GM12878 (cell line): Measurements from ENCODE around the gene HIF3A. TPM values are rescaled to one million over a fixed set of nuclear protein-coding genes. Genes with fewer than 3 reads are reported as not detected.
"Not testable (repeated sequence)": the region's sequence is repeated elsewhere in the genome, so short reads cannot be mapped to it uniquely, and the experiment has no call there.

ENCODE experiments used
- ATAC-seq: fragments of 200-7000 bp; cut with Tn5 transposase; 3 replicates; pipeline ENCODE4 v1.9.1; 2020; ENCODE audit warnings: mild to moderate bottlenecking, moderate library complexity
- BruUV-seq: library from RNA; stranded (reverse); fragments of 400-500 nt; replicated peaks from 2 replicates; lab custom pipeline; 2021; lab: Mats Ljungman, UMichigan
- CTCF ChIA-PET: fragments of 300-600 bp; sonication (Branson Sonifier 250); formaldehyde crosslinking; extraction: SDS; loops from one replicate; lab custom pipeline; 2021; ENCODE audit warnings: inconsistent platforms; lab: Yijun Ruan, JAX
- POLR2A ChIA-PET: fragments of 350-600 bp; formaldehyde crosslinking; extraction: SDS; loops from one replicate; lab custom pipeline; 2021; ENCODE audit warnings: inconsistent platforms; lab: Charles Lee
- RAD21 ChIA-PET: fragments of 300-600 bp; sonication (Branson Sonifier 250); formaldehyde crosslinking; loops from one replicate; lab custom pipeline; 2023; ENCODE audit warnings: antibody characterized with exemption; ENCODE audit not compliant: unreplicated experiment; lab: Charles Lee
- SMC1A ChIA-PET: fragments of 300-600 bp; sonication (Branson Sonifier 250); formaldehyde crosslinking; loops from one replicate; lab custom pipeline; 2023; ENCODE audit not compliant: unreplicated experiment, uncharacterized antibody; lab: Charles Lee
- DNase-seq: peaks from one replicate; pipeline ENCODE4 v3.0.0-alpha.2; 2011; ENCODE audit warnings: low read depth, low spot score
- FAIRE-seq: peaks from 3 replicates; lab custom pipeline; 2011; peaks lifted over from hg19 to GRCh38; lab: Jason Lieb, UNC
- H2AFZ ChIP-seq: 2 replicates; pipeline ENCODE4 v1.6.0; 2011; ENCODE audit warnings: low read depth, low read length, control low read depth; ENCODE audit not compliant: control insufficient read depth
- H3K27ac ChIP-seq: 2 replicates; pipeline ENCODE4 v1.5.1; 2011; ENCODE audit warnings: control low read depth; ENCODE audit not compliant: control insufficient read depth, insufficient read depth
- H3K27me3 ChIP-seq, 2 experiments: replicated peaks in 1 of 2; 2 replicates each; pipeline versions ENCODE4 v1.6.0 to v1.6.1; 2011; ENCODE audit warnings: low read length in 1 of 2; ENCODE audit not compliant: control insufficient read depth in 2 of 2, insufficient read depth in 2 of 2
- H3K36me3 ChIP-seq, 2 experiments: 2 replicates each; pipeline ENCODE4 v1.5.1; 2011; ENCODE audit warnings: low read length in 1 of 2; ENCODE audit not compliant: control insufficient read depth in 2 of 2, insufficient read depth in 2 of 2
- H3K4me1 ChIP-seq: 2 replicates; pipeline ENCODE4 v1.6.1; 2011; ENCODE audit warnings: mild to moderate bottlenecking, low read length, moderate library complexity, mixed read lengths; ENCODE audit not compliant: control insufficient read depth, insufficient read depth
- H3K4me2 ChIP-seq: 2 replicates; pipeline ENCODE4 v1.6.0; 2011; ENCODE audit warnings: control low read depth; ENCODE audit not compliant: control insufficient read depth, insufficient read depth
- H3K4me3 ChIP-seq: fragments of 200-600 bp; sonication (generic); 2 replicates; pipeline ENCODE4 v1.5.1; 2016
- H3K79me2 ChIP-seq: 2 replicates; pipeline ENCODE4 v1.6.0; 2011; ENCODE audit warnings: low read length; ENCODE audit not compliant: control insufficient read depth, insufficient read depth
- H3K9ac ChIP-seq: 2 replicates; pipeline ENCODE4 v1.8.0; 2011; ENCODE audit warnings: low read length, control low read depth, mixed read lengths; ENCODE audit not compliant: control insufficient read depth, insufficient read depth
- H3K9me3 ChIP-seq: replicated peaks from 3 replicates; pipeline ENCODE4 v1.5.1; 2011; ENCODE audit warnings: mild to moderate bottlenecking, low read length; ENCODE audit not compliant: control insufficient read depth, insufficient read depth
- H4K20me1 ChIP-seq: 2 replicates; pipeline ENCODE4 v1.6.0; 2011; ENCODE audit not compliant: control insufficient read depth, insufficient read depth
- CBX3 ChIP-seq: fragments of 200-600 bp; sonication (generic); IDR thresholded peaks from 2 replicates; pipeline ENCODE4 v1.6.1; 2016; ENCODE audit warnings: low read depth, borderline replicate concordance
- HDGF ChIP-seq: fragments of 450-650 bp; IDR thresholded peaks from 2 replicates; pipeline ENCODE4 v1.6.1; 2016; ENCODE audit warnings: antibody characterized with exemption
- MEF2A ChIP-seq: IDR thresholded peaks from 2 replicates; pipeline ENCODE4 v1.6.1; 2011; ENCODE audit warnings: low read depth, mild to moderate bottlenecking, low read length, moderate library complexity; ENCODE audit not compliant: insufficient read depth
- WGBS: methylation state at CpG from one replicate; pipeline ENCODE4 v1.1.6; 2016; ENCODE audit warnings: low lambda C conversion rate; ENCODE audit not compliant: insufficient replicate concordance, insufficient coverage; ENCODE audit errors: missing lambda C conversion rate; 5-methylcytosine and 5-hydroxymethylcytosine counted together
- in situ Hi-C: fragments of 300-500 bp; cut with MboI; formaldehyde crosslinking; loops from 9 replicates; pipeline ENCODE4 v1.14.3; 2018; ENCODE audit warnings: mixed read lengths
- intact Hi-C: fragments of 100-400 bp; cut with micrococcal nuclease; formaldehyde crosslinking; loops from one replicate; pipeline ENCODE4 v1.14.2; 2022; ENCODE audit not compliant: unreplicated experiment
- polyA plus RNA-seq, 11 experiments: library from polyadenylated mRNA; depleted of rRNA in 4 of 11; unstranded in 6 of 11; stranded (reverse) in 5 of 11; fragments of >200 nt; fragmentation: Nextera tagmentation in 4 of 11; fragmentation: Illumina TruSeq in 1 of 11; extraction: Ambion mirVana in 4 of 11; extraction: Trizol in 1 of 11; gene quantifications; 1 replicate in 1 of 11; 2 replicates in 10 of 11; pipeline versions ENCODE4 v1.2.1 to v1.2.3, GENCODE V29; 2011 to 2016; ENCODE audit warnings: inconsistent platforms in 2 of 11, missing spikeins in 2 of 11, low read depth in 1 of 11
- total RNA-seq, 4 experiments: library from RNA; depleted of rRNA in 3 of 4; stranded (reverse); fragments of >200 nt in 3 of 4; fragmentation: Illumina TruSeq in 1 of 4; extraction: Trizol in 1 of 4; gene quantifications; 2 replicates each; pipeline versions ENCODE4 v1.2.1 to v1.2.3, GENCODE V29; 2013 to 2021
- TF ChIP-seq, protein P1 (sequence below): fragments of 450-650 bp; IDR thresholded peaks from 2 replicates; pipeline ENCODE4 v1.6.1; 2017; ENCODE audit warnings: mild to moderate bottlenecking, moderate library complexity
- TF ChIP-seq, protein P2 (sequence below): fragments of 450-650 bp; IDR thresholded peaks from 2 replicates; pipeline ENCODE4 v1.6.1; 2016; ENCODE audit warnings: mild to moderate bottlenecking, moderate library complexity, borderline replicate concordance

Gene HIF3A
- total and polyA plus RNA-seq, 10 of the 15 experiments (the other 5 are each of a cell fraction or from before 2014, with no cell fraction given): 0.03 to 0.20 (median 0.06) TPM; not detected in 5

DNA sequence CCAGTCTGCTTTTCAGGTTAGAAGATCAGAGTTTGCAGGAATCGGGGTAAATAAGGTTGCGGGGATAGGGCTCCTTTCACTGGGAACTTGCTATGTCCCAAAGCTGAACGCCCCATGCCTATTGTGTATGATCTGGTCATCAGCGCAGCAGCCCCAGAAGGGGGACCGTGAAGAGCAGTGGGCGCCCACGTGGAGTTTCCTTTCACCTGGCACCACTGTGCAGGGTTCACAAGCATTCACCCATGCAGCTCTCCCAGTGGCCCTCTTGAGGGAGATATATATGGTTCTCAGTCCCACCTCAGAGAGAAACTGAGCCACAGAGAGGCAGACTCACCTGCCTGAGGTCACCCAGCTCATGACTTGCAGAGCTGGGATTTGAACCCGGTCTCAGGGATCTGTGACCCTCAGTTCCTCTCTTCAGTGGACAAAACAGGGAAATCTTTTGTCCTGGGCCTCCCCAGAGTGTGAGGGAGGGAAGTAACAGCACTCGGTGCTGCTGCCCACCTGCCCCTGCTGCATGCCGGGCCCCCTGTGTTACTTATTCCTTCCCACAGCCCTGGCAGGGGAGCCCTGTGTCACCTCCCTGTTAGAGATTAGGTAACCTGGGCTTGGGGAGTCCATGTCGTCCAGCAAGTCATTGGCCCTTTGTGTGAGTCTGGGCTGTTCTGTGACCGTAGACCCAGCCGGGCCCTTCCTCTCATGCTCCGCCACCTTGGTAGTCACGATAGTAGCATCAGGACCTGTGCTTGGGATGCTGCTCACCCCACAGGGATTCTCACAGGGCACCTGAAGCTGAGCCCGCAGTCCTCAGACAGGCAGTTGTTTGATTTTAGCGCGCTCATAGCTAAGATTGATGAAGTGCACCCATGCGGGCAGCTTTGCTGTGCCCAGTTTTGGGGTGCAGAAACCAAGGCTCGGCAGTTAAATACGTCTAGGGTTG lies 78.0 kb downstream of the HIF3A start:
- FAIRE-seq: no peak
- CTCF ChIA-PET: no interaction called here
- H4K20me1 ChIP-seq: peaks cover 3% of the 10 kb centered on the region; the same call in 1 of the 2 replicates
- no peak overlapping the region for H3K27ac ChIP-seq
- SMC1A ChIA-PET: interaction anchor here (0.6 kb wide), 1 partner anchor 20 kb away, joined by 4 read pairs; no protein-coding TSS in a partner anchor
- intact Hi-C loops: no loop called here
- H3K79me2 ChIP-seq: peaks cover 7% of the 10 kb centered on the region
- 90% methylated on average over 21 of the region's 21 CpGs for WGBS
- no peaks in the 10 kb centered on the region for H3K9me3 ChIP-seq
- H3K4me2 ChIP-seq: no peak overlapping the region
- no peak for ATAC-seq
- H3K4me3 ChIP-seq: no peak overlapping the region
- no peak for DNase-seq
- H3K9ac ChIP-seq: no peak overlapping the region
- TF ChIP-seq, protein P1, sequence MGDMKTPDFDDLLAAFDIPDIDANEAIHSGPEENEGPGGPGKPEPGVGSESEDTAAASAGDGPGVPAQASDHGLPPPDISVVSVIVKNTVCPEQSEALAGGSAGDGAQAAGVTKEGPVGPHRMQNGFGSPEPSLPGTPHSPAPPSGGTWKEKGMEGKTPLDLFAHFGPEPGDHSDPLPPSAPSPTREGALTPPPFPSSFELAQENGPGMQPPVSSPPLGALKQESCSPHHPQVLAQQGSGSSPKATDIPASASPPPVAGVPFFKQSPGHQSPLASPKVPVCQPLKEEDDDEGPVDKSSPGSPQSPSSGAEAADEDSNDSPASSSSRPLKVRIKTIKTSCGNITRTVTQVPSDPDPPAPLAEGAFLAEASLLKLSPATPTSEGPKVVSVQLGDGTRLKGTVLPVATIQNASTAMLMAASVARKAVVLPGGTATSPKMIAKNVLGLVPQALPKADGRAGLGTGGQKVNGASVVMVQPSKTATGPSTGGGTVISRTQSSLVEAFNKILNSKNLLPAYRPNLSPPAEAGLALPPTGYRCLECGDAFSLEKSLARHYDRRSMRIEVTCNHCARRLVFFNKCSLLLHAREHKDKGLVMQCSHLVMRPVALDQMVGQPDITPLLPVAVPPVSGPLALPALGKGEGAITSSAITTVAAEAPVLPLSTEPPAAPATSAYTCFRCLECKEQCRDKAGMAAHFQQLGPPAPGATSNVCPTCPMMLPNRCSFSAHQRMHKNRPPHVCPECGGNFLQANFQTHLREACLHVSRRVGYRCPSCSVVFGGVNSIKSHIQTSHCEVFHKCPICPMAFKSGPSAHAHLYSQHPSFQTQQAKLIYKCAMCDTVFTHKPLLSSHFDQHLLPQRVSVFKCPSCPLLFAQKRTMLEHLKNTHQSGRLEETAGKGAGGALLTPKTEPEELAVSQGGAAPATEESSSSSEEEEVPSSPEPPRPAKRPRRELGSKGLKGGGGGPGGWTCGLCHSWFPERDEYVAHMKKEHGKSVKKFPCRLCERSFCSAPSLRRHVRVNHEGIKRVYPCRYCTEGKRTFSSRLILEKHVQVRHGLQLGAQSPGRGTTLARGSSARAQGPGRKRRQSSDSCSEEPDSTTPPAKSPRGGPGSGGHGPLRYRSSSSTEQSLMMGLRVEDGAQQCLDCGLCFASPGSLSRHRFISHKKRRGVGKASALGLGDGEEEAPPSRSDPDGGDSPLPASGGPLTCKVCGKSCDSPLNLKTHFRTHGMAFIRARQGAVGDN: no peak
- TF ChIP-seq CBX3: no peak
- TF ChIP-seq MEF2A: no peak
- TF ChIP-seq HDGF: no peak
- TF ChIP-seq, protein P2, sequence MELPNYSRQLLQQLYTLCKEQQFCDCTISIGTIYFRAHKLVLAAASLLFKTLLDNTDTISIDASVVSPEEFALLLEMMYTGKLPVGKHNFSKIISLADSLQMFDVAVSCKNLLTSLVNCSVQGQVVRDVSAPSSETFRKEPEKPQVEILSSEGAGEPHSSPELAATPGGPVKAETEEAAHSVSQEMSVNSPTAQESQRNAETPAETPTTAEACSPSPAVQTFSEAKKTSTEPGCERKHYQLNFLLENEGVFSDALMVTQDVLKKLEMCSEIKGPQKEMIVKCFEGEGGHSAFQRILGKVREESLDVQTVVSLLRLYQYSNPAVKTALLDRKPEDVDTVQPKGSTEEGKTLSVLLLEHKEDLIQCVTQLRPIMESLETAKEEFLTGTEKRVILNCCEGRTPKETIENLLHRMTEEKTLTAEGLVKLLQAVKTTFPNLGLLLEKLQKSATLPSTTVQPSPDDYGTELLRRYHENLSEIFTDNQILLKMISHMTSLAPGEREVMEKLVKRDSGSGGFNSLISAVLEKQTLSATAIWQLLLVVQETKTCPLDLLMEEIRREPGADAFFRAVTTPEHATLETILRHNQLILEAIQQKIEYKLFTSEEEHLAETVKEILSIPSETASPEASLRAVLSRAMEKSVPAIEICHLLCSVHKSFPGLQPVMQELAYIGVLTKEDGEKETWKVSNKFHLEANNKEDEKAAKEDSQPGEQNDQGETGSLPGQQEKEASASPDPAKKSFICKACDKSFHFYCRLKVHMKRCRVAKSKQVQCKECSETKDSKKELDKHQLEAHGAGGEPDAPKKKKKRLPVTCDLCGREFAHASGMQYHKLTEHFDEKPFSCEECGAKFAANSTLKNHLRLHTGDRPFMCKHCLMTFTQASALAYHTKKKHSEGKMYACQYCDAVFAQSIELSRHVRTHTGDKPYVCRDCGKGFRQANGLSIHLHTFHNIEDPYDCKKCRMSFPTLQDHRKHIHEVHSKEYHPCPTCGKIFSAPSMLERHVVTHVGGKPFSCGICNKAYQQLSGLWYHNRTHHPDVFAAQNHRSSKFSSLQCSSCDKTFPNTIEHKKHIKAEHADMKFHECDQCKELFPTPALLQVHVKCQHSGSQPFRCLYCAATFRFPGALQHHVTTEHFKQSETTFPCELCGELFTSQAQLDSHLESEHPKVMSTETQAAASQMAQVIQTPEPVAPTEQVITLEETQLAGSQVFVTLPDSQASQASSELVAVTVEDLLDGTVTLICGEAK: no peak
- no peak overlapping the region for H2AFZ ChIP-seq
- H3K27me3 ChIP-seq: no peaks in the 10 kb centered on the region
- H3K36me3 ChIP-seq: peaks cover 18 to 29% of the 10 kb centered on the region in 2 experiments
- H3K4me1 ChIP-seq: peaks cover 7% of the 10 kb centered on the region
- no TSS peak for BruUV-seq
- in situ Hi-C loops: no loop called here
- RAD21 ChIA-PET: no interaction called here
- POLR2A ChIA-PET: no interaction called here

DNA sequence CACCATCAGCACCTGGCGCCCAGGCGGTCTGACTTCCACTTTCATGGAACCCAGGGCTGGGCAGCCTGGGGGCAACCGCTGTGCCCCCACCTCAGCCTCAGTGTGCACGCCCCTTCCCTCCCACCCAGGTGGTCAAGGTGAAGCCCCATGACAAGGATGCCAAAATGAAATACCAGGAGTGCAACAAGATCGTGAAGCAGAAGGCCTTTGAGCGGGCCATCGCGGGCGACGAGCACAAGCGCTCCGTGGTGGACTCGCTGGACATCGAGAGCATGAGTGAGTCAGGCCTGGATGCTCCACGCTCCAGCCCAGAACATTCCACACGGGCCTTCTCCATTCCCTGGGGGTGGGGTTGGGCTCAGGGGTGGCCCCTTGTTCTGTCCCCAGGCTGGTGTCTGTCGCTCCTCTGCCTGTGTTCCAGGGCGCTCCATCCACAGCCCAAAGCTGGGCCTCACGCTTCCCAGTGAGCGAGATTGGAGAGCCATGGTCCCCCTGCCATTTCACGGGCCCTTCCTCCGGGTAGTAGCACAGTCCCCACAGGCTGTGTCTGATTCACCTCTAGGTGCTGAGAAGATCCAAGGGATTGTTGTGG lies 78.7 kb downstream of the HIF3A start:
- RAD21 ChIA-PET, BruUV-seq, H3K4me1 ChIP-seq, CTCF ChIA-PET, DNase-seq, SMC1A ChIA-PET, ATAC-seq, H3K4me3 ChIP-seq, H2AFZ ChIP-seq, H3K27me3 ChIP-seq, in situ Hi-C loops, intact Hi-C loops, H3K27ac ChIP-seq, H3K9ac ChIP-seq, POLR2A ChIA-PET, H3K4me2 ChIP-seq, H3K9me3 ChIP-seq, H4K20me1 ChIP-seq, FAIRE-seq, H3K79me2 ChIP-seq: not testable (repeated sequence)
- H3K36me3 ChIP-seq: peaks cover 16 to 27% of the 10 kb centered on the region in 2 experiments
- 94% methylated on average over 22 of the region's 22 CpGs for WGBS
